Erythroblast (primary cell): ENCODE measurements around the gene KLHL3.

Experiments
- GATA1 ChIP-seq: IDR thresholded peaks from 2 replicates; pipeline ENCODE4 v1.6.1; 2011; ENCODE audit warnings: low read depth, mild to moderate bottlenecking, control low read depth, low read length, moderate library complexity
- POLR2A ChIP-seq: IDR thresholded peaks from 2 replicates; pipeline ENCODE4 v1.6.1; 2011; ENCODE audit warnings: mild to moderate bottlenecking, low read length

- no peak for TF ChIP-seq POLR2A
- no peak for TF ChIP-seq GATA1
Observed at GRCh38 chr5:137734962-137735554, 831 bp downstream of the KLHL3 start.
